Panc1 (cell line): ENCODE measurements around the gene TMEM63C. TPM values are rescaled to one million over a fixed set of nuclear protein-coding genes. Genes with fewer than 3 reads are reported as not detected.
A peak's percentile ranks its signal among the peaks of the same experiment; 100 is the strongest.

Experiments
- ATAC-seq: fragments of 200-7000 bp; cut with Tn5 transposase; 2 replicates; pipeline ENCODE4 v1.9.1; 2020; ENCODE audit warnings: mild to moderate bottlenecking, moderate library complexity
- BruUV-seq: library from RNA; stranded (reverse); fragments of 400-500 nt; replicated peaks from 2 replicates; lab custom pipeline; 2021; lab: Mats Ljungman, UMichigan
- CTCF ChIA-PET: fragments of 300-600 bp; sonication (Branson Sonifier 250); formaldehyde crosslinking; loops from one replicate; lab custom pipeline; 2022; ENCODE audit warnings: antibody characterized with exemption; lab: Charles Lee
- POLR2A ChIA-PET: fragments of 300-600 bp; sonication (Branson Sonifier 250); formaldehyde crosslinking; loops from one replicate; lab custom pipeline; 2022; ENCODE audit warnings: antibody characterized with exemption; lab: Charles Lee
- DNase-seq: peaks from one replicate; pipeline ENCODE4 v3.0.0-alpha.2; 2010; ENCODE audit warnings: low read depth, low spot score
- H3K27ac ChIP-seq: 2 replicates; pipeline ENCODE4 v1.5.1; 2011; ENCODE audit warnings: mild to moderate bottlenecking, low read length, inconsistent platforms
- H3K27me3 ChIP-seq: fragments of 200-500 bp; sonication (Bioruptor generic); 2 replicates; pipeline ENCODE4 v1.6.0; 2014; ENCODE audit warnings: low read length, inconsistent platforms; ENCODE audit not compliant: control insufficient read depth, insufficient read depth
- H3K36me3 ChIP-seq: fragments of 200-500 bp; sonication (Bioruptor generic); 2 replicates; pipeline ENCODE4 v1.5.1; 2014; ENCODE audit warnings: inconsistent platforms, mild to moderate bottlenecking, low read length, moderate library complexity; ENCODE audit not compliant: control insufficient read depth, insufficient read depth
- H3K4me1 ChIP-seq: 2 replicates; pipeline ENCODE4 v1.5.1; 2011; ENCODE audit warnings: inconsistent platforms, mild to moderate bottlenecking, low read length, moderate library complexity; ENCODE audit not compliant: control insufficient read depth, insufficient read depth
- H3K4me3 ChIP-seq, 2 experiments: 2 replicates each; pipeline ENCODE4 v1.5.1; 2011 to 2012; ENCODE audit warnings: low read depth in 2 of 2, low read length in 2 of 2, mild to moderate bottlenecking in 2 of 2, inconsistent platforms in 1 of 2, moderate library complexity in 1 of 2
- H3K9me3 ChIP-seq: fragments of 200-500 bp; sonication (Bioruptor generic); 2 replicates; pipeline ENCODE4 v1.5.1; 2014; ENCODE audit warnings: low read depth, mild to moderate bottlenecking, inconsistent platforms, low read length, moderate library complexity; ENCODE audit not compliant: control insufficient read depth, insufficient read depth
- CTCF ChIP-seq: fragments of 450-650 bp; IDR thresholded peaks from 2 replicates; pipeline ENCODE4 v1.5.1; 2017; ENCODE audit warnings: mild to moderate bottlenecking
- POLR2AphosphoS5 ChIP-seq: IDR thresholded peaks from 2 replicates; pipeline ENCODE4 v1.6.1; 2012; ENCODE audit warnings: mild to moderate bottlenecking, low read depth, low read length, moderate library complexity
- SIN3A ChIP-seq: IDR thresholded peaks from 2 replicates; pipeline ENCODE4 v1.6.1; 2012; ENCODE audit warnings: low read depth, mild to moderate bottlenecking, low read length, moderate library complexity, borderline replicate concordance; ENCODE audit not compliant: insufficient read depth
- TCF7L2 ChIP-seq: IDR thresholded peaks from 2 replicates; pipeline ENCODE4 v1.6.1; 2011; ENCODE audit warnings: mild to moderate bottlenecking, low read depth, low read length, inconsistent platforms
- in situ Hi-C: cut with HindIII; loops from 2 replicates; pipeline ENCODE4 v1.10.0; 2016; ENCODE audit warnings: low sequenced_read_pairs, low pct_unique_long_range_greater_than_20kb
- intact Hi-C: fragments of 100-400 bp; cut with micrococcal nuclease; formaldehyde crosslinking; loops from one replicate; pipeline ENCODE4 v1.10.0; 2022; ENCODE audit not compliant: unreplicated experiment
- total RNA-seq: library from RNA; stranded (reverse); gene quantifications from one replicate; pipeline ENCODE4 v1.2.1, GENCODE V29; 2021; ENCODE audit not compliant: unreplicated experiment
- TF ChIP-seq, protein P1 (sequence below), 2 experiments: IDR thresholded peaks; 2 replicates each; pipeline ENCODE4 v1.6.1; 2011 to 2012; ENCODE audit warnings: low read depth in 2 of 2, control low read depth in 1 of 2, low read length in 1 of 2, mild to moderate bottlenecking in 1 of 2, moderate library complexity in 1 of 2; ENCODE audit not compliant: insufficient read depth in 1 of 2

TMEM63C gene
- total RNA-seq, 1 experiment from 2014 or later, result 2.4 TPM

GRCh38 chr14:77148510-77149231 lies 32.9 kb upstream of the TMEM63C start:
- CTCF ChIA-PET, result interaction anchor here (0.5 to 0.7 kb wide), 3 partner anchors 58 to 282 kb away, joined by 3 read pairs; no protein-coding TSS in a partner anchor
- BruUV-seq, result no TSS peak
- ATAC-seq, result no peak

DNA sequence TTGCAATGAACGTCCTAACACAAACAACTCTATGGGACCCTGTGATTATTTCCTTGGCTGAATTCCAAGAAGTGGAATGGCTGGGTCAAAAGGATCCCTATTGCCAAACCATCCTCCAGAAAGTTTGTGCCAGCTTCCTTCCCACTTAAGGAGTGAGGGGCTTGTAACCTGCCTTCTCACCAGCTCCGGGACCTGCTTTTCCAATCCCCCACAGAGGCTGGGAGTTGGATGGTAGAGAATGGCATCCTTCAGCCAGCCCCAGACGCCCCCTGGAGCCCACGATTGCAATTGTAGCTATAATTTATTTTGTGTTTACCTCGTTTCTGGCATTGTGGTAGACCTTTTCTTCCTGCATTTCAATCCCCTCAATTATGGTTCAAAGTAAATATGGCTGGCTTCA lies 30.4 kb upstream of the TMEM63C start:
- in situ Hi-C loops (no loop called here), intact Hi-C loops (loop anchor here (5.0 kb wide), 2 partner anchors 146 to 166 kb away; no protein-coding TSS in a partner anchor)
- no peaks in the 10 kb centered on the region for H3K9me3 ChIP-seq
- ATAC-seq (no peak; the same call in 1 of the 2 replicates), DNase-seq (no peak)
- no peaks in the 10 kb centered on the region for H3K4me1 ChIP-seq
- H3K27me3 ChIP-seq, result peaks cover 5% of the 10 kb centered on the region; the same call in 1 of the 2 replicates
- no TSS peak for BruUV-seq
- ChIA-PET CTCF (interaction anchor here (0.5 to 3.4 kb wide), 8 partner anchors 8 to 367 kb away, joined by 3 to 33 read pairs (median 4); no protein-coding TSS in a partner anchor), POLR2A (interaction anchor here (0.5 kb wide), 1 partner anchor 122 kb away, joined by 7 read pairs; no protein-coding TSS in a partner anchor)
- H3K27ac ChIP-seq, result no peak overlapping the region
- TF ChIP-seq TCF7L2 (no peak), CTCF (peak; percentile 73)
- H3K4me3 ChIP-seq, result no peak overlapping the region
- no peaks in the 10 kb centered on the region for H3K36me3 ChIP-seq

More at GRCh38 chr14:77148510-77149231, 32.9 kb upstream of the TMEM63C start:
- POLR2A ChIA-PET, result no interaction called here
- no peak for TF ChIP-seq TCF7L2
- no peak for TF ChIP-seq POLR2AphosphoS5
- TF ChIP-seq SIN3A, result no peak
- TF ChIP-seq, protein P1, sequence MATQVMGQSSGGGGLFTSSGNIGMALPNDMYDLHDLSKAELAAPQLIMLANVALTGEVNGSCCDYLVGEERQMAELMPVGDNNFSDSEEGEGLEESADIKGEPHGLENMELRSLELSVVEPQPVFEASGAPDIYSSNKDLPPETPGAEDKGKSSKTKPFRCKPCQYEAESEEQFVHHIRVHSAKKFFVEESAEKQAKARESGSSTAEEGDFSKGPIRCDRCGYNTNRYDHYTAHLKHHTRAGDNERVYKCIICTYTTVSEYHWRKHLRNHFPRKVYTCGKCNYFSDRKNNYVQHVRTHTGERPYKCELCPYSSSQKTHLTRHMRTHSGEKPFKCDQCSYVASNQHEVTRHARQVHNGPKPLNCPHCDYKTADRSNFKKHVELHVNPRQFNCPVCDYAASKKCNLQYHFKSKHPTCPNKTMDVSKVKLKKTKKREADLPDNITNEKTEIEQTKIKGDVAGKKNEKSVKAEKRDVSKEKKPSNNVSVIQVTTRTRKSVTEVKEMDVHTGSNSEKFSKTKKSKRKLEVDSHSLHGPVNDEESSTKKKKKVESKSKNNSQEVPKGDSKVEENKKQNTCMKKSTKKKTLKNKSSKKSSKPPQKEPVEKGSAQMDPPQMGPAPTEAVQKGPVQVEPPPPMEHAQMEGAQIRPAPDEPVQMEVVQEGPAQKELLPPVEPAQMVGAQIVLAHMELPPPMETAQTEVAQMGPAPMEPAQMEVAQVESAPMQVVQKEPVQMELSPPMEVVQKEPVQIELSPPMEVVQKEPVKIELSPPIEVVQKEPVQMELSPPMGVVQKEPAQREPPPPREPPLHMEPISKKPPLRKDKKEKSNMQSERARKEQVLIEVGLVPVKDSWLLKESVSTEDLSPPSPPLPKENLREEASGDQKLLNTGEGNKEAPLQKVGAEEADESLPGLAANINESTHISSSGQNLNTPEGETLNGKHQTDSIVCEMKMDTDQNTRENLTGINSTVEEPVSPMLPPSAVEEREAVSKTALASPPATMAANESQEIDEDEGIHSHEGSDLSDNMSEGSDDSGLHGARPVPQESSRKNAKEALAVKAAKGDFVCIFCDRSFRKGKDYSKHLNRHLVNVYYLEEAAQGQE (IDR thresholded peaks at IDR 0.05; ENCODE audit: insufficient read depth in 1 of 2, low read depth in 2 of 2, low read length in 1 of 2), result no peak
- TF ChIP-seq CTCF, result no peak
- H3K4me3 ChIP-seq, result no peak overlapping the region
- in situ Hi-C loops (no loop called here), intact Hi-C loops (no loop called here)
- no peaks in the 10 kb centered on the region; the same call in 1 of the 2 replicates for H3K4me1 ChIP-seq
- no peaks in the 10 kb centered on the region for H3K9me3 ChIP-seq
- H3K36me3 ChIP-seq, result no peaks in the 10 kb centered on the region
- H3K27me3 ChIP-seq, result peaks cover 8% of the 10 kb centered on the region
- no peak overlapping the region for H3K27ac ChIP-seq
- DNase-seq, result no peak
